SK-N-SH treated with all-trans-retinoic acid at 6 μM for 48 hours (cell line): Measurements from ENCODE around the gene C1orf159.

Experiments used
- CREB5 ChIP-seq: fragments of 250-450 bp; sonication (Bioruptor Pico); IDR thresholded peaks from 2 replicates; pipeline ENCODE4 v1.5.1; 2020; ENCODE audit warnings: low read depth, mild to moderate bottlenecking, moderate library complexity
- ESRRG ChIP-seq: fragments of 250-450 bp; sonication (Bioruptor Pico); IDR thresholded peaks from 2 replicates; pipeline ENCODE4 v1.6.1; 2021; ENCODE audit warnings: mild to moderate bottlenecking
- POU6F1 ChIP-seq: fragments of 250-450 bp; sonication (Bioruptor Pico); IDR thresholded peaks from 2 replicates; pipeline ENCODE4 v1.8.0; 2021; ENCODE audit warnings: low read depth, mild to moderate bottlenecking, moderate library complexity, borderline replicate concordance
- TF ChIP-seq, protein P1 (sequence below): fragments of 250-450 bp; sonication (Bioruptor Pico); IDR thresholded peaks from 2 replicates; pipeline ENCODE4 v1.8.0; 2020; ENCODE audit warnings: mild to moderate bottlenecking, moderate library complexity, borderline replicate concordance

GRCh38 chr1:1067860-1068516, 47.9 kb downstream of the C1orf159 start:
- TF ChIP-seq, protein P1, sequence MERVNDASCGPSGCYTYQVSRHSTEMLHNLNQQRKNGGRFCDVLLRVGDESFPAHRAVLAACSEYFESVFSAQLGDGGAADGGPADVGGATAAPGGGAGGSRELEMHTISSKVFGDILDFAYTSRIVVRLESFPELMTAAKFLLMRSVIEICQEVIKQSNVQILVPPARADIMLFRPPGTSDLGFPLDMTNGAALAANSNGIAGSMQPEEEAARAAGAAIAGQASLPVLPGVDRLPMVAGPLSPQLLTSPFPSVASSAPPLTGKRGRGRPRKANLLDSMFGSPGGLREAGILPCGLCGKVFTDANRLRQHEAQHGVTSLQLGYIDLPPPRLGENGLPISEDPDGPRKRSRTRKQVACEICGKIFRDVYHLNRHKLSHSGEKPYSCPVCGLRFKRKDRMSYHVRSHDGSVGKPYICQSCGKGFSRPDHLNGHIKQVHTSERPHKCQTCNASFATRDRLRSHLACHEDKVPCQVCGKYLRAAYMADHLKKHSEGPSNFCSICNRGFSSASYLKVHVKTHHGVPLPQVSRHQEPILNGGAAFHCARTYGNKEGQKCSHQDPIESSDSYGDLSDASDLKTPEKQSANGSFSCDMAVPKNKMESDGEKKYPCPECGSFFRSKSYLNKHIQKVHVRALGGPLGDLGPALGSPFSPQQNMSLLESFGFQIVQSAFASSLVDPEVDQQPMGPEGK (CRISPR knock-in tag), result no peak
- no peak for TF ChIP-seq CREB5 (CRISPR knock-in tag)
- TF ChIP-seq POU6F1 (CRISPR knock-in tag), result no peak
- TF ChIP-seq ESRRG (CRISPR knock-in tag), result no peak
